Measurements from ENCODE around the gene NCKAP1. TPM values are rescaled to one million over a fixed set of nuclear protein-coding genes. Genes with fewer than 3 reads are reported as not detected.

NCKAP1 gene
- total and polyA plus RNA-seq, 2 donors (not counting 3 experiments of a cell fraction or from before 2014, with no cell fraction given) = 49.4 to 130 TPM

GRCh38 chr2:183031911-183032794 is 6.1 kb downstream of the NCKAP1 start:
- DNase-seq (ENCODE audit: low read depth, low spot score) = no peak
- Histone ChIP-seq H3K36me3 (ENCODE audit: control insufficient read depth in 2 of 2, extremely low read depth in 1 of 2, insufficient read depth in 2 of 2, low read length in 2 of 2) (no peaks in the 10 kb centered on the region), H3K4me1 (ENCODE audit: control insufficient read depth, extremely low read depth, insufficient read depth, low read length) (peaks cover 35% of the 10 kb centered on the region), H3K27me3 (ENCODE audit: control insufficient read depth in 2 of 2, insufficient read depth in 2 of 2, low read length in 2 of 2) (no peaks in the 10 kb centered on the region), H3K4me3 (replicated peaks in 1 of 3; ENCODE audit: insufficient read depth in 1 of 3, low read depth in 1 of 3, low read length in 3 of 3) (no peak overlapping the region), H3K9me1 (replicated peaks; ENCODE audit: control insufficient read depth, extremely low read depth, insufficient read depth, low read length) (peaks cover 4% of the 10 kb centered on the region), H2AFZ (ENCODE audit: low read depth, low read length) (no peak overlapping the region), H3K9ac (replicated peaks; ENCODE audit: extremely low read depth, insufficient read depth, low read length) (no peak overlapping the region), H3K4me2 (ENCODE audit: insufficient read depth, low read length) (no peak overlapping the region), H3K27ac (ENCODE audit: insufficient read depth, low read depth, low read length) (no peak overlapping the region), H3K9me3 (replicated peaks; ENCODE audit: control insufficient read depth, insufficient read depth, low read length) (no peaks in the 10 kb centered on the region), H4K20me1 (replicated peaks; ENCODE audit: control insufficient read depth, extremely low read depth, insufficient read depth, low read length) (peaks cover 56% of the 10 kb centered on the region), H3K79me2 (ENCODE audit: control insufficient read depth, insufficient read depth, low read length) (peaks cover 100% of the 10 kb centered on the region)
- TF ChIP-seq JUN (IDR thresholded peaks at IDR 0.05; ENCODE audit: borderline replicate concordance, insufficient read depth, insufficient read length, low read depth) = no peak
- dilution Hi-C loops (cut with MboI; ENCODE audit: extremely low pct_ligation_motif_present, low sequenced_read_pairs) (no loop called here), intact Hi-C loops (cut with micrococcal nuclease) (no loop called here)
- ChIA-PET CTCF (no interaction called here), POLR2A (no interaction called here)
- no peak for FAIRE-seq
- no TSS peak for BruUV-seq (replicated peaks)

- no peak for TF ChIP-seq JUN (IDR thresholded peaks at IDR 0.05; ENCODE audit: borderline replicate concordance, insufficient read depth, insufficient read length, low read depth)
- no peak for TF ChIP-seq MAX (IDR thresholded peaks at IDR 0.05; ENCODE audit: insufficient read depth, insufficient read length)
- TF ChIP-seq EZH2 (IDR thresholded peaks at IDR 0.05; ENCODE audit: borderline replicate concordance, low read depth, low read length, severe bottlenecking) = no peak
- Histone ChIP-seq H3K9ac (replicated peaks; ENCODE audit: extremely low read depth, insufficient read depth, low read length) (no peak overlapping the region), H3K9me1 (replicated peaks; ENCODE audit: control insufficient read depth, extremely low read depth, insufficient read depth, low read length) (peaks cover 4% of the 10 kb centered on the region), H3K4me3 (replicated peaks in 1 of 3; ENCODE audit: insufficient read depth in 1 of 3, low read depth in 1 of 3, low read length in 3 of 3) (no peak overlapping the region), H3K27me3 (ENCODE audit: control insufficient read depth in 2 of 2, insufficient read depth in 2 of 2, low read length in 2 of 2) (no peaks in the 10 kb centered on the region), H3K9me3 (replicated peaks; ENCODE audit: control insufficient read depth, insufficient read depth, low read length) (no peaks in the 10 kb centered on the region), H3K4me2 (ENCODE audit: insufficient read depth, low read length) (no peak overlapping the region), H2AFZ (ENCODE audit: low read depth, low read length) (no peak overlapping the region), H3K36me3 (ENCODE audit: control insufficient read depth in 2 of 2, extremely low read depth in 1 of 2, insufficient read depth in 2 of 2, low read length in 2 of 2) (no peaks in the 10 kb centered on the region), H3K27ac (ENCODE audit: insufficient read depth, low read depth, low read length) (no peak overlapping the region), H4K20me1 (replicated peaks; ENCODE audit: control insufficient read depth, extremely low read depth, insufficient read depth, low read length) (peaks cover 44% of the 10 kb centered on the region), H3K4me1 (ENCODE audit: control insufficient read depth, extremely low read depth, insufficient read depth, low read length) (peaks cover 13% of the 10 kb centered on the region), H3K79me2 (ENCODE audit: control insufficient read depth, insufficient read depth, low read length) (peaks cover 100% of the 10 kb centered on the region)
- BruUV-seq (replicated peaks) = no TSS peak
- no peak for DNase-seq (ENCODE audit: low read depth, low spot score)
- dilution Hi-C loops (cut with MboI; ENCODE audit: extremely low pct_ligation_motif_present, low sequenced_read_pairs) (no loop called here), intact Hi-C loops (cut with micrococcal nuclease) (no loop called here)
- CTCF ChIA-PET = no interaction called here
- POLR2A ChIA-PET = no interaction called here
- FAIRE-seq = no peak
Measured at GRCh38 chr2:183029219-183029618, 9.0 kb downstream of the NCKAP1 start.

Data from endothelial cell of umbilical vein (primary cell).